Osteocyte (in vitro differentiated cells): ENCODE results near the gene CHN1. TPM values are rescaled to one million over a fixed set of nuclear protein-coding genes. Genes with fewer than 3 reads are reported as not detected.

Experiments
- DNase-seq: peaks from one replicate; pipeline ENCODE4 v3.0.0; 2021; ENCODE audit warnings: mixed read lengths; ENCODE audit not compliant: unreplicated experiment; ENCODE audit errors: extremely low spot score
- H3K27ac Mint-ChIP-seq: one replicate; pipeline ENCODE4 v1.8.0; 2021; ENCODE audit warnings: mild to moderate bottlenecking, mixed read lengths; ENCODE audit not compliant: unreplicated experiment
- H3K27me3 Mint-ChIP-seq: one replicate; pipeline ENCODE4 v1.8.0; 2021; ENCODE audit warnings: mixed read lengths; ENCODE audit not compliant: unreplicated experiment
- H3K36me3 Mint-ChIP-seq: one replicate; pipeline ENCODE4 v1.8.0; 2021; ENCODE audit warnings: mixed read lengths; ENCODE audit not compliant: unreplicated experiment
- H3K4me1 Mint-ChIP-seq: one replicate; pipeline ENCODE4 v1.8.0; 2021; ENCODE audit warnings: mixed read lengths; ENCODE audit not compliant: unreplicated experiment
- H3K4me3 Mint-ChIP-seq: one replicate; pipeline ENCODE4 v1.8.0; 2021; ENCODE audit warnings: mild to moderate bottlenecking, moderate library complexity, mixed read lengths; ENCODE audit not compliant: unreplicated experiment
- H3K9me3 Mint-ChIP-seq: one replicate; pipeline ENCODE4 v1.8.0; 2021; ENCODE audit warnings: mixed read lengths; ENCODE audit not compliant: unreplicated experiment
- CTCF ChIP-seq: fragments of 200-600 bp; sonication (generic); IDR thresholded peaks from 2 replicates; pipeline ENCODE4 v1.5.0; 2021; ENCODE audit warnings: antibody characterized with exemption, mild to moderate bottlenecking, moderate library complexity
- total RNA-seq: library from RNA; stranded (reverse); gene quantifications from 2 replicates; pipeline ENCODE4 v1.2.1, GENCODE V29; 2021

The CHN1 gene
- total RNA-seq, 1 donor from 2014 or later: 22.3 TPM

DNA sequence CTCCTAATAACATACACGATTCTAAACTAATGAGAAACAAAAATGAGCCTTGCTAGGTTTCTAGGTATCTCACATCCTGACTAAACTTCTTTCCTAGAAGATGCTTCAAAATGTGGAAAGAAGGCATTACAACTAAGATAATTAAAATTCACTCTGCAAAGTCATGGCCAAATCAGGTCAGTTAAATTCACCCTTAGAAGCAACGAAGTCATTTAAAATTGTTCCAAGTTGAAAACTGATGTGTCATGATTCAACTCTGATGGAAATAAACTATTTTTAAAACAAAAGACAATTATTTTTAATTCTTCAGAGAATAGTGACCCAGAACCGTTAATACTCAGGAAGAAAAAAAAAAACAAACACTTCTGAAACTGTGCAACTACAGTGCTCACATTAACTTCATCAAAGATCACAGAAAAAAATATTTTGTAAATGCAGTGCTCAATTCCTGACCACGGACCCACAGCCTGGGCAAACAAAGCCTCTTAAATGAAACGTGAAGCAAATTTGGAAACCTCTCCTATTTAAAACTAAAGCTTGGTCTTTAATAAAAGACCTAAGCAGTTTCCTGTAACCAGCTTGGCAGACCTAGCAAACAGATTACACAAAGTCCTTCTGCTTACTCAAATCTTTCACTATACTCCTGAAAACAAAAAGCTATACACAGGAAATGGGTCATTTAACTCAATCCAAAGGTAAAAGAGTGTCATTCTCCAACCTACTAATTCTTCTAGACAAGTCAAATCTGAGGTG is 39.0 kb downstream of the CHN1 start:
- Mint-ChIP-seq H3K9me3 (peaks cover 3% of the 10 kb centered on the region), H3K36me3 (peaks cover 3% of the 10 kb centered on the region), H3K27ac (peak overlapping the region; percentile 87), H3K4me1 (peaks cover 43% of the 10 kb centered on the region), H3K4me3 (peak overlapping the region; percentile 2), H3K27me3 (no peaks in the 10 kb centered on the region)
- DNase-seq: no peak
- no peak for TF ChIP-seq CTCF

- no peak for DNase-seq
- Mint-ChIP-seq H3K4me1 (peaks cover 43% of the 10 kb centered on the region), H3K27ac (peak overlapping the region; percentile 87), H3K9me3 (peaks cover 3% of the 10 kb centered on the region), H3K36me3 (peaks cover 3% of the 10 kb centered on the region), H3K4me3 (no peak overlapping the region), H3K27me3 (no peaks in the 10 kb centered on the region)
- TF ChIP-seq CTCF: no peak
Measured at GRCh38 chr2:174965551-174965950, 39.6 kb downstream of the CHN1 start.

DNA sequence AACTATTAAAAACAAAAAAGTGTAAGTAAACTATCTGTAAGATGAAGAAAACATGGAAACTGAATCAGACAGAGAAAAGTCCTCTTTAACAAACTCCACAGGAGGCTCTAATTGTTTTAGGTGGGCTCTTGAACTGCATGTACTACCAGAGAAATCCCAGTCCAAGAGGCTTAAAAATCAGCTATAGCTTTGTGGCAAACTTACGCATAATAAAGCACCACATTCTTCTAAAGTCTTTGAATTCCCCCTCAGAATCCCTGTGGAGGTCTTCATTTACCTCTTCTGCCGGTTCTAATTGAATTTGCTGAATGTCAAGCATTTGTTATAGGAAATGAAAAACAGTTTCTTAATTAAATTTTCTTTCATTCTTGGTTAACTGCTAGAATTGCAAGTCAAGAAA is 40.8 kb downstream of the CHN1 start:
- H3K9me3 Mint-ChIP-seq: peaks cover 3% of the 10 kb centered on the region
- no peak for TF ChIP-seq CTCF
- no peak for DNase-seq
- no peaks in the 10 kb centered on the region for H3K27me3 Mint-ChIP-seq
- no peak overlapping the region for H3K4me3 Mint-ChIP-seq
- peaks cover 49% of the 10 kb centered on the region for H3K4me1 Mint-ChIP-seq
- H3K27ac Mint-ChIP-seq: no peak overlapping the region
- H3K36me3 Mint-ChIP-seq: peaks cover 3% of the 10 kb centered on the region

- DNase-seq: no peak
- TF ChIP-seq CTCF: no peak
- no peaks in the 10 kb centered on the region for H3K27me3 Mint-ChIP-seq
- H3K9me3 Mint-ChIP-seq: peaks cover 3% of the 10 kb centered on the region
- peaks cover 45% of the 10 kb centered on the region for H3K4me1 Mint-ChIP-seq
- peaks cover 3% of the 10 kb centered on the region for H3K36me3 Mint-ChIP-seq
- H3K4me3 Mint-ChIP-seq: no peak overlapping the region
- H3K27ac Mint-ChIP-seq: peak overlapping the region; percentile 50
Measured at GRCh38 chr2:174963437-174964400, 41.5 kb downstream of the CHN1 start.

- Mint-ChIP-seq H3K27ac (peak overlapping the region; percentile 0), H3K4me3 (no peak overlapping the region), H3K9me3 (peaks cover 7% of the 10 kb centered on the region), H3K27me3 (no peaks in the 10 kb centered on the region), H3K4me1 (peaks cover 26% of the 10 kb centered on the region), H3K36me3 (peaks cover 5% of the 10 kb centered on the region)
- TF ChIP-seq CTCF: no peak
- no peak for DNase-seq
Measured at GRCh38 chr2:174959787-174960186, 45.4 kb downstream of the CHN1 start.
